HEK293 (cell line): ENCODE measurements around the gene GOLGA6L2.

ENCODE experiments used
- CTCF ChIA-PET: fragments of 350-600 bp; formaldehyde crosslinking; extraction: SDS; loops from one replicate; lab custom pipeline; 2021; ENCODE audit warnings: antibody characterized with exemption; lab: Yijun Ruan, JAX
- POLR2A ChIA-PET: fragments of 300-600 bp; formaldehyde crosslinking; extraction: SDS; loops from one replicate; lab custom pipeline; 2020; ENCODE audit warnings: antibody characterized with exemption, inconsistent platforms; lab: Yijun Ruan, JAX
- H3K27ac ChIP-seq: fragments of 200-500 bp; sonication (Bioruptor generic); 2 replicates; pipeline ENCODE4 v1.5.1; 2014; ENCODE audit warnings: low read depth, low read length, control low read depth, inconsistent platforms; ENCODE audit errors: extremely low read depth
- H3K36me3 ChIP-seq, 2 experiments: fragments of 200-500 bp in 1 of 2; sonication (Bioruptor generic) in 1 of 2; 1 replicate in 1 of 2; 2 replicates in 1 of 2; pipeline ENCODE4 v1.5.1; 2014 to 2017; ENCODE audit warnings: inconsistent platforms in 2 of 2, low read length in 2 of 2; ENCODE audit not compliant: control insufficient read depth in 2 of 2, insufficient read depth in 1 of 2
- H3K4me1 ChIP-seq: fragments of 200-500 bp; sonication (Bioruptor generic); 2 replicates; pipeline ENCODE4 v1.5.1; 2014; ENCODE audit warnings: mild to moderate bottlenecking, low read length, inconsistent platforms; ENCODE audit not compliant: control insufficient read depth, insufficient read depth
- H3K4me3 ChIP-seq: 2 replicates; pipeline ENCODE4 v1.5.1; 2011; ENCODE audit warnings: low read depth, mild to moderate bottlenecking, control low read depth, low read length, moderate library complexity
- H3K9me3 ChIP-seq: fragments of 200-500 bp; sonication (Bioruptor generic); 2 replicates; pipeline ENCODE4 v1.5.1; 2014; ENCODE audit warnings: low read depth, low read length, inconsistent platforms; ENCODE audit not compliant: control insufficient read depth, insufficient read depth
- GFI1B ChIP-seq: fragments of 450-650 bp; formaldehyde crosslinking; IDR thresholded peaks from 2 replicates; pipeline ENCODE4 v1.5.1; 2016; ENCODE audit warnings: missing biosample characterization, missing genetic modification characterization
- GLI2 ChIP-seq: fragments of 450-650 bp; formaldehyde crosslinking; IDR thresholded peaks from 2 replicates; pipeline ENCODE4; 2017; ENCODE audit warnings: missing biosample characterization, missing genetic modification characterization, low read depth, borderline replicate concordance
- ZIC2 ChIP-seq: fragments of 450-650 bp; formaldehyde crosslinking; IDR thresholded peaks from 2 replicates; pipeline ENCODE4 v1.5.1; 2016; ENCODE audit warnings: missing biosample characterization, missing genetic modification characterization
- ZNF184 ChIP-seq: fragments of 450-650 bp; IDR thresholded peaks from 2 replicates; pipeline ENCODE4 v1.5.1; 2018; ENCODE audit warnings: missing biosample characterization, mild to moderate bottlenecking, missing genetic modification characterization
- ZNF19 ChIP-seq: fragments of 450-650 bp; formaldehyde crosslinking; IDR thresholded peaks from 2 replicates; pipeline ENCODE4; 2016; ENCODE audit warnings: missing biosample characterization, missing genetic modification characterization, low read depth
- ZNF433 ChIP-seq: fragments of 450-650 bp; formaldehyde crosslinking; IDR thresholded peaks from 2 replicates; pipeline ENCODE4 v1.5.1; 2016; ENCODE audit warnings: missing biosample characterization, missing genetic modification characterization, low read depth
- ZNF843 ChIP-seq: fragments of 450-650 bp; formaldehyde crosslinking; IDR thresholded peaks from 2 replicates; pipeline ENCODE4 v1.5.1; 2016; ENCODE audit warnings: missing biosample characterization, missing genetic modification characterization
- TF ChIP-seq, protein P1 (sequence below): fragments of 450-650 bp; formaldehyde crosslinking; IDR thresholded peaks from 2 replicates; pipeline ENCODE4 v1.5.1; 2016; ENCODE audit warnings: missing biosample characterization, missing genetic modification characterization, borderline replicate concordance
- TF ChIP-seq, protein P2 (sequence below): fragments of 450-650 bp; formaldehyde crosslinking; IDR thresholded peaks from 2 replicates; pipeline ENCODE4; 2016; ENCODE audit warnings: missing biosample characterization, missing genetic modification characterization
- TF ChIP-seq, protein P3 (sequence below): fragments of 450-650 bp; formaldehyde crosslinking; IDR thresholded peaks from 2 replicates; pipeline ENCODE4 v1.5.1; 2016; ENCODE audit warnings: missing biosample characterization, missing genetic modification characterization, low read depth
- TF ChIP-seq, protein P4 (sequence below): fragments of 450-650 bp; formaldehyde crosslinking; IDR thresholded peaks from 2 replicates; pipeline ENCODE4 v1.5.1; 2016; ENCODE audit warnings: missing biosample characterization, missing genetic modification characterization
- TF ChIP-seq, protein P5 (sequence below): fragments of 450-650 bp; formaldehyde crosslinking; IDR thresholded peaks from 2 replicates; pipeline ENCODE4 v1.5.1; 2017; ENCODE audit warnings: missing biosample characterization, missing genetic modification characterization

GOLGA6L2 gene

DNA sequence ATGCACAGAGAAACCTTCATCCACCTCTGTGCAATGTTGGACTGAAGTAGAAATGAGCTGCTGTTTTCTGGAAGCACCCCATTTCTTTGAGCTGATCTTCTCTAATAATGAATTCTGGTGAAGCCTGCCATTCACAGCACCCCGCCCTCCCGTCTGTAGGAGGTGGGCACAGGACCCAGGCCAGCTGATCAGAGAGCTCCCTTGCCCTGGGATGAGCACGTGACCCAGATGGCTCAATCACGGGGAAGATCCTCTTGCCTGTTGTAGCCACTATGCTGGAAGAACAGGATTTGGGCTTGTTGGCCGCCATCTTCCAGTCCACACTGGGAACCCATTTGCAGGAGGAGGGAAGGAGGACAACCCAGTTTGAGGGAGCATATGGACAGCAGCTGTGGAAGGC is 44.5 kb downstream of the GOLGA6L2 start:
- no peak for TF ChIP-seq ZNF843
- TF ChIP-seq GLI2, result no peak
- TF ChIP-seq, protein P1, sequence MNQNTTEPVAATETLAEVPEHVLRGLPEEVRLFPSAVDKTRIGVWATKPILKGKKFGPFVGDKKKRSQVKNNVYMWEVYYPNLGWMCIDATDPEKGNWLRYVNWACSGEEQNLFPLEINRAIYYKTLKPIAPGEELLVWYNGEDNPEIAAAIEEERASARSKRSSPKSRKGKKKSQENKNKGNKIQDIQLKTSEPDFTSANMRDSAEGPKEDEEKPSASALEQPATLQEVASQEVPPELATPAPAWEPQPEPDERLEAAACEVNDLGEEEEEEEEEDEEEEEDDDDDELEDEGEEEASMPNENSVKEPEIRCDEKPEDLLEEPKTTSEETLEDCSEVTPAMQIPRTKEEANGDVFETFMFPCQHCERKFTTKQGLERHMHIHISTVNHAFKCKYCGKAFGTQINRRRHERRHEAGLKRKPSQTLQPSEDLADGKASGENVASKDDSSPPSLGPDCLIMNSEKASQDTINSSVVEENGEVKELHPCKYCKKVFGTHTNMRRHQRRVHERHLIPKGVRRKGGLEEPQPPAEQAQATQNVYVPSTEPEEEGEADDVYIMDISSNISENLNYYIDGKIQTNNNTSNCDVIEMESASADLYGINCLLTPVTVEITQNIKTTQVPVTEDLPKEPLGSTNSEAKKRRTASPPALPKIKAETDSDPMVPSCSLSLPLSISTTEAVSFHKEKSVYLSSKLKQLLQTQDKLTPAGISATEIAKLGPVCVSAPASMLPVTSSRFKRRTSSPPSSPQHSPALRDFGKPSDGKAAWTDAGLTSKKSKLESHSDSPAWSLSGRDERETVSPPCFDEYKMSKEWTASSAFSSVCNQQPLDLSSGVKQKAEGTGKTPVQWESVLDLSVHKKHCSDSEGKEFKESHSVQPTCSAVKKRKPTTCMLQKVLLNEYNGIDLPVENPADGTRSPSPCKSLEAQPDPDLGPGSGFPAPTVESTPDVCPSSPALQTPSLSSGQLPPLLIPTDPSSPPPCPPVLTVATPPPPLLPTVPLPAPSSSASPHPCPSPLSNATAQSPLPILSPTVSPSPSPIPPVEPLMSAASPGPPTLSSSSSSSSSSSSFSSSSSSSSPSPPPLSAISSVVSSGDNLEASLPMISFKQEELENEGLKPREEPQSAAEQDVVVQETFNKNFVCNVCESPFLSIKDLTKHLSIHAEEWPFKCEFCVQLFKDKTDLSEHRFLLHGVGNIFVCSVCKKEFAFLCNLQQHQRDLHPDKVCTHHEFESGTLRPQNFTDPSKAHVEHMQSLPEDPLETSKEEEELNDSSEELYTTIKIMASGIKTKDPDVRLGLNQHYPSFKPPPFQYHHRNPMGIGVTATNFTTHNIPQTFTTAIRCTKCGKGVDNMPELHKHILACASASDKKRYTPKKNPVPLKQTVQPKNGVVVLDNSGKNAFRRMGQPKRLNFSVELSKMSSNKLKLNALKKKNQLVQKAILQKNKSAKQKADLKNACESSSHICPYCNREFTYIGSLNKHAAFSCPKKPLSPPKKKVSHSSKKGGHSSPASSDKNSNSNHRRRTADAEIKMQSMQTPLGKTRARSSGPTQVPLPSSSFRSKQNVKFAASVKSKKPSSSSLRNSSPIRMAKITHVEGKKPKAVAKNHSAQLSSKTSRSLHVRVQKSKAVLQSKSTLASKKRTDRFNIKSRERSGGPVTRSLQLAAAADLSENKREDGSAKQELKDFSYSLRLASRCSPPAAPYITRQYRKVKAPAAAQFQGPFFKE (tag by site-specific recombination), result no peak
- no peak for TF ChIP-seq GFI1B (tag by site-specific recombination)
- TF ChIP-seq ZIC2 (tag by site-specific recombination), result no peak
- no peak for TF ChIP-seq ZNF19
- TF ChIP-seq, protein P2, sequence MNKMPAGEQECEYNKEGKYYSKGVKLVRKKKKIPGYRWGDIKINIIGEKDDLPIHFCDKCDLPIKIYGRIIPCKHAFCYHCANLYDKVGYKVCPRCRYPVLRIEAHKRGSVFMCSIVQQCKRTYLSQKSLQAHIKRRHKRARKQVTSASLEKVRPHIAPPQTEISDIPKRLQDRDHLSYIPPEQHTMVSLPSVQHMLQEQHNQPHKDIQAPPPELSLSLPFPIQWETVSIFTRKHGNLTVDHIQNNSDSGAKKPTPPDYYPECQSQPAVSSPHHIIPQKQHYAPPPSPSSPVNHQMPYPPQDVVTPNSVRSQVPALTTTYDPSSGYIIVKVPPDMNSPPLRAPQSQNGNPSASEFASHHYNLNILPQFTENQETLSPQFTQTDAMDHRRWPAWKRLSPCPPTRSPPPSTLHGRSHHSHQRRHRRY (tag by site-specific recombination), result no peak
- TF ChIP-seq ZNF184 (tag by site-specific recombination), result no peak
- TF ChIP-seq, protein P3, sequence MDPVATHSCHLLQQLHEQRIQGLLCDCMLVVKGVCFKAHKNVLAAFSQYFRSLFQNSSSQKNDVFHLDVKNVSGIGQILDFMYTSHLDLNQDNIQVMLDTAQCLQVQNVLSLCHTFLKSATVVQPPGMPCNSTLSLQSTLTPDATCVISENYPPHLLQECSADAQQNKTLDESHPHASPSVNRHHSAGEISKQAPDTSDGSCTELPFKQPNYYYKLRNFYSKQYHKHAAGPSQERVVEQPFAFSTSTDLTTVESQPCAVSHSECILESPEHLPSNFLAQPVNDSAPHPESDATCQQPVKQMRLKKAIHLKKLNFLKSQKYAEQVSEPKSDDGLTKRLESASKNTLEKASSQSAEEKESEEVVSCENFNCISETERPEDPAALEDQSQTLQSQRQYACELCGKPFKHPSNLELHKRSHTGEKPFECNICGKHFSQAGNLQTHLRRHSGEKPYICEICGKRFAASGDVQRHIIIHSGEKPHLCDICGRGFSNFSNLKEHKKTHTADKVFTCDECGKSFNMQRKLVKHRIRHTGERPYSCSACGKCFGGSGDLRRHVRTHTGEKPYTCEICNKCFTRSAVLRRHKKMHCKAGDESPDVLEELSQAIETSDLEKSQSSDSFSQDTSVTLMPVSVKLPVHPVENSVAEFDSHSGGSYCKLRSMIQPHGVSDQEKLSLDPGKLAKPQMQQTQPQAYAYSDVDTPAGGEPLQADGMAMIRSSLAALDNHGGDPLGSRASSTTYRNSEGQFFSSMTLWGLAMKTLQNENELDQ (tag by site-specific recombination), result no peak
- TF ChIP-seq, protein P4, sequence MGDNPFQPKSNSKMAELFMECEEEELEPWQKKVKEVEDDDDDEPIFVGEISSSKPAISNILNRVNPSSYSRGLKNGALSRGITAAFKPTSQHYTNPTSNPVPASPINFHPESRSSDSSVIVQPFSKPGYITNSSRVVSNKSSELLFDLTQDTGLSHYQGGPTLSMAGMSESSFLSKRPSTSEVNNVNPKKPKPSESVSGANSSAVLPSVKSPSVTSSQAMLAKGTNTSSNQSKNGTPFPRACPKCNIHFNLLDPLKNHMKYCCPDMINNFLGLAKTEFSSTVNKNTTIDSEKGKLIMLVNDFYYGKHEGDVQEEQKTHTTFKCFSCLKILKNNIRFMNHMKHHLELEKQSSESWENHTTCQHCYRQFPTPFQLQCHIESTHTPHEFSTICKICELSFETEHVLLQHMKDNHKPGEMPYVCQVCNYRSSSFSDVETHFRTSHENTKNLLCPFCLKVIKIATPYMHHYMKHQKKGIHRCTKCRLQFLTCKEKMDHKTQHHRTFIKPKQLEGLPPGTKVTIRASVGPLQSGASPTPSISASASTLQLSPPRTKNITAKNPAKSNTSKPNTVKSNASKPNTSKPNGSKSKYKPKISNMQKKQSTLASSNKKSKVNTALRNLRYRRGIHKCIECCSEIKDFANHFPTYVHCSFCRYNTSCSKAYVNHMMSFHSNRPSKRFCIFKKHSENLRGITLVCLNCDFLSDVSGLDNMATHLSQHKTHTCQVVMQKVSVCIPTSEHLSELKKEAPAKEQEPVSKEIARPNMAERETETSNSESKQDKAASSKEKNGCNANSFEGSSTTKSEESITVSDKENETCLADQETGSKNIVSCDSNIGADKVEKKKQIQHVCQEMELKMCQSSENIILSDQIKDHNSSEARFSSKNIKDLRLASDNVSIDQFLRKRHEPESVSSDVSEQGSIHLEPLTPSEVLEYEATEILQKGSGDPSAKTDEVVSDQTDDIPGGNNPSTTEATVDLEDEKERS, result no peak
- no peak for TF ChIP-seq ZNF433 (tag by site-specific recombination)
- TF ChIP-seq, protein P5, sequence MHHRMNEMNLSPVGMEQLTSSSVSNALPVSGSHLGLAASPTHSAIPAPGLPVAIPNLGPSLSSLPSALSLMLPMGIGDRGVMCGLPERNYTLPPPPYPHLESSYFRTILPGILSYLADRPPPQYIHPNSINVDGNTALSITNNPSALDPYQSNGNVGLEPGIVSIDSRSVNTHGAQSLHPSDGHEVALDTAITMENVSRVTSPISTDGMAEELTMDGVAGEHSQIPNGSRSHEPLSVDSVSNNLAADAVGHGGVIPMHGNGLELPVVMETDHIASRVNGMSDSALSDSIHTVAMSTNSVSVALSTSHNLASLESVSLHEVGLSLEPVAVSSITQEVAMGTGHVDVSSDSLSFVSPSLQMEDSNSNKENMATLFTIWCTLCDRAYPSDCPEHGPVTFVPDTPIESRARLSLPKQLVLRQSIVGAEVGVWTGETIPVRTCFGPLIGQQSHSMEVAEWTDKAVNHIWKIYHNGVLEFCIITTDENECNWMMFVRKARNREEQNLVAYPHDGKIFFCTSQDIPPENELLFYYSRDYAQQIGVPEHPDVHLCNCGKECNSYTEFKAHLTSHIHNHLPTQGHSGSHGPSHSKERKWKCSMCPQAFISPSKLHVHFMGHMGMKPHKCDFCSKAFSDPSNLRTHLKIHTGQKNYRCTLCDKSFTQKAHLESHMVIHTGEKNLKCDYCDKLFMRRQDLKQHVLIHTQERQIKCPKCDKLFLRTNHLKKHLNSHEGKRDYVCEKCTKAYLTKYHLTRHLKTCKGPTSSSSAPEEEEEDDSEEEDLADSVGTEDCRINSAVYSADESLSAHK, result no peak
- Histone ChIP-seq H3K9me3 (no peaks in the 10 kb centered on the region), H3K36me3 (no peaks in the 10 kb centered on the region), H3K4me1 (no peaks in the 10 kb centered on the region), H3K27ac (no peak overlapping the region), H3K4me3 (no peak overlapping the region)
- POLR2A ChIA-PET, result no interaction called here
- CTCF ChIA-PET, result no interaction called here
